ENCODE results near the gene CAPG.

- TF ChIP-seq CTCF (IDR thresholded peaks at IDR 0.05) (no peak), POLR2A (IDR thresholded peaks at IDR 0.05) (no peak)
Observed at GRCh38 chr2:85434696-85435095, 24.5 kb upstream of the CAPG start.

Data from right lobe of liver (tissue), 4 donors.